Fibroblast of pulmonary artery (primary cell): ENCODE measurements around the gene MEAK7.

Experiments
- DNase-seq: peaks from one replicate; pipeline ENCODE4 v3.0.0-alpha.2; 2010; ENCODE audit warnings: low read depth
- H3K4me3 ChIP-seq: replicated peaks from 2 replicates; pipeline ENCODE4 v1.5.1; 2011; ENCODE audit warnings: low read depth, mild to moderate bottlenecking, control low read depth, low read length, moderate library complexity
- TF ChIP-seq, protein P1 (sequence below): IDR thresholded peaks from 2 replicates; pipeline ENCODE4 v1.5.1; 2011; ENCODE audit warnings: mild to moderate bottlenecking, control low read depth, low read length, inconsistent platforms; ENCODE audit errors: missing control alignments

MEAK7 gene

DNA sequence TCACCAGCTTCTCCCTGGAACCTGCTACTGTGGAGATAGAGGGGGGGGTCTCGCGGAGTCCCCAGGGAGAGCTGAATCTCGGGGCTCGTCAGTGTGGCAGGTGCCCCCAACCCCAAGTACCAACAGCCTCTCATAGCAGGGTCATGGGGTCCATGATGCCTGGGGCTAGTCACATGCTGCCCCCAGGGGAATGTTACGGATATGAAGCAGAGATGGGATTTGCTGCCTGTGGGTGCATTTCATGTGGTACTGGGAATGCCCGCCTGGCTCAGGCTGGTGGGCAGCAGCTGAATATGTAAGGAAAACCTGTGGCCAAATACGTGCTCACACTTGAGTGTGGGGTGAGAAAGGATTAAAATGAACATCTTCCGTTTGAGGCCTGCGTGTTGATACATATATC lies 49.4 kb downstream of the MEAK7 start:
- DNase-seq: no peak
- H3K4me3 ChIP-seq: no peak overlapping the region
- TF ChIP-seq, protein P1, sequence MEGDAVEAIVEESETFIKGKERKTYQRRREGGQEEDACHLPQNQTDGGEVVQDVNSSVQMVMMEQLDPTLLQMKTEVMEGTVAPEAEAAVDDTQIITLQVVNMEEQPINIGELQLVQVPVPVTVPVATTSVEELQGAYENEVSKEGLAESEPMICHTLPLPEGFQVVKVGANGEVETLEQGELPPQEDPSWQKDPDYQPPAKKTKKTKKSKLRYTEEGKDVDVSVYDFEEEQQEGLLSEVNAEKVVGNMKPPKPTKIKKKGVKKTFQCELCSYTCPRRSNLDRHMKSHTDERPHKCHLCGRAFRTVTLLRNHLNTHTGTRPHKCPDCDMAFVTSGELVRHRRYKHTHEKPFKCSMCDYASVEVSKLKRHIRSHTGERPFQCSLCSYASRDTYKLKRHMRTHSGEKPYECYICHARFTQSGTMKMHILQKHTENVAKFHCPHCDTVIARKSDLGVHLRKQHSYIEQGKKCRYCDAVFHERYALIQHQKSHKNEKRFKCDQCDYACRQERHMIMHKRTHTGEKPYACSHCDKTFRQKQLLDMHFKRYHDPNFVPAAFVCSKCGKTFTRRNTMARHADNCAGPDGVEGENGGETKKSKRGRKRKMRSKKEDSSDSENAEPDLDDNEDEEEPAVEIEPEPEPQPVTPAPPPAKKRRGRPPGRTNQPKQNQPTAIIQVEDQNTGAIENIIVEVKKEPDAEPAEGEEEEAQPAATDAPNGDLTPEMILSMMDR: no peak
